Activated naive CD4-positive, alpha-beta T cell treated with anti-CD3 and anti-CD28 coated beads, Interleukin-2, amount 50 U/mL, for 72 hours (primary cell): ENCODE data around the gene RNF225. TPM values are rescaled to one million over a fixed set of nuclear protein-coding genes. Genes with fewer than 3 reads are reported as not detected.
"Not testable (repeated sequence)": the region's sequence is repeated elsewhere in the genome, so short reads cannot be mapped to it uniquely, and the experiment has no call there.

Experiments
- ATAC-seq, 2 donors: fragments of 150-1000 bp; cut with Tn5 transposase; 2 replicates each; pipeline ENCODE4 v1.10.0; 2021; ENCODE audit warnings: mild to moderate bottlenecking in 2 of 2, moderate library complexity in 2 of 2
- DNase-seq, 2 donors: peaks; one replicate each; pipeline ENCODE4 v3.0.0; 2021 to 2022; ENCODE audit warnings: low spot score in 2 of 2
- H3K27ac Mint-ChIP-seq, 2 donors: one replicate each; pipeline ENCODE4 v1.8.0; 2022; ENCODE audit warnings: mild to moderate bottlenecking in 2 of 2, mixed read lengths in 2 of 2
- H3K36me3 Mint-ChIP-seq, 2 donors: one replicate each; pipeline ENCODE4 v1.8.0; 2022; ENCODE audit warnings: mixed read lengths in 2 of 2
- H3K9me3 Mint-ChIP-seq, 2 donors: one replicate each; pipeline ENCODE4 v1.8.0; 2022; ENCODE audit warnings: mixed read lengths in 2 of 2
- total RNA-seq, 2 donors: library from RNA; stranded (reverse); gene quantifications; one replicate each; pipeline ENCODE4 v1.2.3, GENCODE V29; 2022

The RNF225 gene
- under 1 TPM; 0.48 to 0.60 TPM for total RNA-seq

DNA sequence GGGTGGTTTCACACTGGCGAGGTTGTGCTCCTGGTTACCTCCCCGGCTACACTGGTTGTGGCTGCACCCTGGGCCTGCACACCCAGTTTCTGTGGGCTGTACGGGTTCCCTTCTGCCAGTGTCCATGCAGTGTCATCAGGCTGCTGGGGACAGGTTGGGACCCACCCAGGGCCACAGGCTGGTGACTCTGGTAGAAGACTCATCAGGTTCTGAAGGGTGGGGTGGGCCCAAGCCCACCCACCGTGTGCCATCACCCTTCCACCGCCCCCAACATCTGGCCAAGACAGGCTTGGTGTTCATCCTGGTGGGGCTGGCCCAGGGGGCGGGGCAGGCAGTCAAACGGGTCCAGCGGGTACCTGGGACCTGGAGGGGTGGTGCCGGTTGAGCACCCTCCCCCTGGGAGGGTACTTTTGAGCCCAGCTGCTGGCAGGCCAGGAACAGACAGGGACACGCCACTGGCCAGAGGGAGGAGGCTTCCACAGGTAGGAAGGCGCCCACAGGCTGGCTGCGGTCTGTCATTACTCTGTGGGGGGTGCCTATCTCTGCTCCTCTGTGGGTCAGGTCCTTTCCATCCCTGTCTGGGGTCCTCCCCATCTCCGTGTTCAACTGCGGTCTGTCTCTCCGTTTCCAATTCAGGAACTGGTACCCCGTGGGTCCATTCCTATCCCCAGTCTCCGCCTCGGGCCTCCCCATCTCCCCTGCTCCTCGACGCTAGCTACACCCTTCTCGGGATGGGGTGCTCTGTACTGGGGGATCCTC is at the start of gene RNF225:
TSS of gene RNF225 (plus strand) at position 437 of the 759 bp plus-strand sequence. CDS start 434 bp downstream, outside the sequence.
- Mint-ChIP-seq H3K27ac (peak within 1 kb of the TSS in 1 of 2 donors; percentile 29), H3K36me3 (peaks cover 24 to 29% of the 10 kb centered on the region in 2 donors), H3K9me3 (no peaks in the 10 kb centered on the region)
- no peak for DNase-seq
- peak; percentile 13 to 21 for ATAC-seq

DNA sequence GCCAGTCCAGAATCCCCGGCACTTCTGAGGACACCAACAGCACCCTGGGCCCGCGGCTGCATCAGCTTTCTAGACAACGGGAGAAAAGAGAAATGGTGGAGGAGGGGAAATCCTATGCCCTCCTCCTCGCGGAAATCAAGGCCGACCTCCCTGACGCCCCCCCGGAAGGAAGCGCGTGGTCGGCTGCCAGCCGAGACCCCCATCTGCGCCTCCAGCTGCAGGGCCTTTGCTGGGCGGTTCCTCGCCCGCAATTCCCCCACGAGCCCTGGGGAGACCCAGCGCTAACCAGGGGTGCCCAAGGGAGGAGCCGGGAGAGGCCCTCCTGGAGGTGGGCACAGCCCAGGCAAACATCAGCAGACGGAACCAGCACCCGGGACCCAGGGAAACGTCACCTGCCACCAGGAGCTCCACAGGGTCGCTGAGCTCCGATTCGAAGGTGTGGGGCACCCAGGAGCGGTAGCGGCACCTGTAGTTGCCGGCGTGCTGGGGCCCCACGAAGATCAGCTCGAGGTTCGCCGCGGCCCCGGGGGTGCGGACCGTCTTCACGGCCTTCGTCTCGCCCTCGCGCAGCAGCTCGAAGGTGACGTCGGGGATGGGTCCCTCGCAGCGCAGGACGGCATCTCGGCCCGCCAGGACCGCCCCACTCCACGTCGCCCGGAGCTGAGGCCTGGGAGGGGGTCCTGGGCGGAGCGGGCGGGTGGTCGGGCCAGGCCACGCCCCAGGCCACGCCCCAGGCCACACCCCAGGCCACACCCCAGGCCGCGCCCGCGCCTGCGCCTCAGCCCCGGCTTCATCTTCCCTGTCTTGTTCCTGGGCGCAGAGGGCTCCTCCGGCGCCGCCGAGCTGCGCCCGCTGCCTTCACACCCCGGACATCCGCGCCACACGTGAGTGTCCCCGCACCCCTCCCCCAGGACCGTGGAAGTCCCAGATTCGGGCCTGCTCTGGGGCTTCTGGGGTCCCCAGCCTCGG is 48.2 kb upstream of the RNF225 start:
- Mint-ChIP-seq H3K9me3 (no peaks in the 10 kb centered on the region), H3K36me3 (peaks cover 20 to 24% of the 10 kb centered on the region in 2 donors), H3K27ac (peak overlapping the region; percentile 84 to 94)
- DNase-seq (peak; percentile 84 to 92), ATAC-seq (peak; percentile 97 to 99)

DNA sequence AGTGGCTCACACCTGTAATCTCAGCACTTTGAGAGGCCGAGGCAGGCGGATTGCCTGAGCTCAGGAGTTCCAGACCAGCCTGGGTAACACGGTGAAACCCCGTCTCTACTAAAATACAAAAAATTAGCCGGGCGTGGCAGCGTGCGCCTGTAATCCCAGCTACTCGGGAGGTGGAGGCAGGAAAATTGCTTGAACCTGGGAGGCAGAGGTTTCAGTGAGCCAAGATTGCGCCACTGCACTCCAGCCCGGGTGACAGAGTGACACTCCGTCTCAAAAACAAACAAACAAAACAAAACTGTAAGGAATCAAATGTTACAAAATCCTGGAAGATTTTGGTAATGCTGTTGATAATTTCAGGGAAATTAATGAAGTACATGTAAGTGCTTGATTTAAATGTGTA is 47.4 kb upstream of the RNF225 start:
- H3K36me3 Mint-ChIP-seq: peaks cover 20 to 24% of the 10 kb centered on the region in 2 donors
- peak overlapping the region; percentile 84 to 94 for H3K27ac Mint-ChIP-seq
- ATAC-seq: peak in 1 of 2 donors; percentile 6
- H3K9me3 Mint-ChIP-seq, DNase-seq: not testable (repeated sequence)

DNA sequence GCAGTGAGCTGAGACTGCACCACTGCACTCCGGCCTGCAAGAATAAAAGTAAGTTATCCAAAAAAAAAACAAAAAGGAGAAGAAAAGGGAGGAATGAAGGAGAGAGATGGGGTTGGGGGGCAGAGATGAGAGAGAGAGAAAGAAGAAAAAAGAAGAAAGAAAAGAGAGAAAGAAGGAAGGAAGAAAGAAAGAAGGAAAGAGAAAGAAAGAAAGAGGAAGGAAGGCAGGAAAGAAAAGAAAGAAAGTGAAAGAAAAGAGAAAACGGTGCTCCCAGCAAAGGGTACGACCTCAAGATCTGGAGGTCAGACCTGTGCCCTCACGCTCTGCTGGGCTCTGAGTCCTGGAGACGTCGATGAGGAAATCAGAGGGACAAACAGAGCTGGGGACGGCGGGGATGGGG is 45.9 kb upstream of the RNF225 start:
- Mint-ChIP-seq H3K27ac (peak overlapping the region in 1 of 2 donors; percentile 49), H3K36me3 (peaks cover 20 to 24% of the 10 kb centered on the region in 2 donors), H3K9me3 (no peaks in the 10 kb centered on the region)
- ATAC-seq: no peak
- no peak for DNase-seq

- peak overlapping the region in 1 of 2 donors; percentile 49 for H3K27ac Mint-ChIP-seq
- DNase-seq (no peak), ATAC-seq (no peak)
- H3K36me3 Mint-ChIP-seq: peaks cover 20 to 24% of the 10 kb centered on the region in 2 donors
- H3K9me3 Mint-ChIP-seq: no peaks in the 10 kb centered on the region
Observed at GRCh38 chr19:58350001-58350861, 45.2 kb upstream of the RNF225 start.

DNA sequence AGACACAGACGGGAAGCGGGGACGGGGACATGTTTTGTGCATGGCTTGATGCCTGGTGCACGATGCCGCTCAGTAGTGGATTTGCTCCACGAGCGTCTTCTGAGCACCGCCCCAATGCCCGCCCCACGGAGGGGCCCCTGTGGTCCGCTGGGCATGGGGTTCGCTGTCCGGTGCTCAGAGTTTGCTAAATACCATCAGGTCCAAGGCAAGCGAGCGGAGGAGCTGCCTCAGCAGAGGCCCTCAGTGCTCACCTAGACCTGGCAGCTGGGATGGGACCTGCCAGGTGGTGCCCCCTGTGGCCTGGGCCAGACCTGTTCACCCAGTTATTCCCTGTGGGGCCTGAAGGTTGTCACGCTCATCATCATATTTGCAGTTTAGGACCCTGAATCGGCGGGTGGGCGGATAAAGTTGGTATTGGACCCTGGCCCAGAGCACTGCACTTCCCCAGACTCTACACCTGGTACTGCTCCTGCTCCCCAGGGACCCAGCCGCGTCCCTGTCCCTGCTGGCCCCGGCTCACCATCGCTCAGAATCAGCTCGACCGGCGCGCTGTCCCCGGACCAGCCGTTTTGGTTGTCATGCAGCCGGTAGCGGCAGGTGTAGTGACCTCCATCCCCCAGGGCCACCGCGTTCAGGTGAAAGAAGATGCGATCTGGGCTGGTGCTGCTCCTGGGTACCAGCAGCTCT is 44.4 kb upstream of the RNF225 start:
- DNase-seq: no peak
- H3K27ac Mint-ChIP-seq: no peak overlapping the region
- peaks cover 17 to 21% of the 10 kb centered on the region in 2 donors for H3K36me3 Mint-ChIP-seq
- H3K9me3 Mint-ChIP-seq: no peaks in the 10 kb centered on the region
- ATAC-seq: no peak

DNA sequence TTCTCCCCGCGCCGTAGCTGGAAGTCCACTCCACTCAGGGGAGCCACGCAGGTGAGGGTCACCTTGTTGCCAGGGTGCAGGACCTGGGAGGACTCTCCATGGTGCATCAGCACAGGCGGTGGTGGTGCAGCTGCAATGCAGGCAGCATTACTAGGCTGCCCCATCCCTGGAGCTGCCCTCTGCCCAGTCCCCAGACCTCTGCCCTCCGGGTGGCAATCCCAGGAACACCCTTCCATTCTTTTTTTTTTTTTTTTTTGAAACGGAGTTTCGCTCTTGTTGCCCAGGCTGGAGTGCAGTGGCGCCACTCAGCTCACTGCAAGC is 43.9 kb upstream of the RNF225 start:
- no peak for DNase-seq
- no peaks in the 10 kb centered on the region for H3K9me3 Mint-ChIP-seq
- no peak for ATAC-seq
- H3K27ac Mint-ChIP-seq: no peak overlapping the region
- peaks cover 16 to 23% of the 10 kb centered on the region in 2 donors for H3K36me3 Mint-ChIP-seq

GRCh38 chr19:58351990-58352755 is 43.3 kb upstream of the RNF225 start:
- no peaks in the 10 kb centered on the region for H3K9me3 Mint-ChIP-seq
- DNase-seq: no peak
- no peak for ATAC-seq
- no peak overlapping the region for H3K27ac Mint-ChIP-seq
- peaks cover 16 to 23% of the 10 kb centered on the region in 2 donors for H3K36me3 Mint-ChIP-seq

- no peak for DNase-seq
- H3K36me3 Mint-ChIP-seq: peaks cover 16 to 23% of the 10 kb centered on the region in 2 donors
- no peak within 1 kb of the TSS for H3K27ac Mint-ChIP-seq
- ATAC-seq: no peak
- no peaks in the 10 kb centered on the region for H3K9me3 Mint-ChIP-seq
Observed at GRCh38 chr19:58352760-58353671, 42.4 kb upstream of the RNF225 start, which contains the start of gene A1BG. A1BG (minus strand) TSS chr19:58353492; CDS start chr19:58353437, 55 bp downstream.

DNA sequence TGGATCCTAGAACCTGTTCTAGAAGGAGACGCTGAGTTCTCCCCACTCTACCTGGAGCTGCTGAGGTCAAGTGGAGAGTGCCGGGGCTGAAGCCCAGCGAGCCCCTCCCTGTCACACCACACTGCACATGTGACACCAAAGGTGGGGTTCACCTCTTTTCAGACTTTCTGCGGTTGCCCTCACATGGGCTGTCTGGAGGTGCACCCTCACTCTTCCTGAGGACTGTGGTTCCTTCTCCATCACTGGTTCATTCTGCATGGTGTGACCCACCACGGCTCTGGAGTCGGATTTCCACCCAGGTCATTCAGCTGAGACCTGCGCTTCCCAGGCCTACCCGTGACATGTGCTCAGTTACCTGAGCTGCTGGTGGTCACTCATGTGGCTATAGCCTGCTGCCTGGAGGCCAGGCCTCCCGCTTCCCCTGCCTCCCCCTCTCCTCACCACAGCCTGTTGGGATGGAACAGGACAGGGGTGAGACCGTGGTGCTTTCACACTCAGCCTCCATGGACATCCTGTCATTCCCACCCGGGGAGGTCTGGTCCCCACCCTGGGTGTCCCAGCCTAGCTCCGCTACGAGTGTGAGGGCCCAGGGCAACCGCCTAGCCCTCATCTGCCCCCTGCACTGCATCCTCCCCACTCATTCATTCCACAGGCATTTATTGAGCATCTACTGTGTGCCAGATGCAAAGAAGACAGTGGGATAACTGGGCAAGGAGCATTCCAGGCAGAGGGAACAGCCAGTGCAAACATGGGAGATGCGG is 41.6 kb upstream of the RNF225 start:
- DNase-seq (no peak), ATAC-seq (no peak)
- no peaks in the 10 kb centered on the region for H3K9me3 Mint-ChIP-seq
- H3K36me3 Mint-ChIP-seq: peaks cover 16 to 23% of the 10 kb centered on the region in 2 donors
- no peak overlapping the region for H3K27ac Mint-ChIP-seq

GRCh38 chr19:58354478-58355030 is 40.9 kb upstream of the RNF225 start:
- no peak for ATAC-seq
- no peaks in the 10 kb centered on the region for H3K9me3 Mint-ChIP-seq

GRCh38 chr19:58355215-58355796 is 40.1 kb upstream of the RNF225 start:
- no peak for ATAC-seq
- DNase-seq: no peak
- Mint-ChIP-seq H3K36me3 (peaks cover 10 to 18% of the 10 kb centered on the region in 2 donors), H3K9me3 (no peaks in the 10 kb centered on the region), H3K27ac (no peak overlapping the region)

More at GRCh38 chr19:58354478-58355030, 40.9 kb upstream of the RNF225 start:
- no peak for DNase-seq
- Mint-ChIP-seq H3K36me3 (peaks cover 14 to 21% of the 10 kb centered on the region in 2 donors), H3K27ac (no peak overlapping the region)
